HG03460 (cell line): ENCODE results near the gene OGDH.

Experiments used
- ATAC-seq: cut with Tn5 transposase; IDR thresholded peaks from one replicate; pipeline ENCODE4 v1.9.1; 2021; ENCODE audit not compliant: unreplicated experiment

The OGDH gene

GRCh38 chr7:44733708-44734481 lies 127.5 kb downstream of the OGDH start:
- no peak for ATAC-seq

DNA sequence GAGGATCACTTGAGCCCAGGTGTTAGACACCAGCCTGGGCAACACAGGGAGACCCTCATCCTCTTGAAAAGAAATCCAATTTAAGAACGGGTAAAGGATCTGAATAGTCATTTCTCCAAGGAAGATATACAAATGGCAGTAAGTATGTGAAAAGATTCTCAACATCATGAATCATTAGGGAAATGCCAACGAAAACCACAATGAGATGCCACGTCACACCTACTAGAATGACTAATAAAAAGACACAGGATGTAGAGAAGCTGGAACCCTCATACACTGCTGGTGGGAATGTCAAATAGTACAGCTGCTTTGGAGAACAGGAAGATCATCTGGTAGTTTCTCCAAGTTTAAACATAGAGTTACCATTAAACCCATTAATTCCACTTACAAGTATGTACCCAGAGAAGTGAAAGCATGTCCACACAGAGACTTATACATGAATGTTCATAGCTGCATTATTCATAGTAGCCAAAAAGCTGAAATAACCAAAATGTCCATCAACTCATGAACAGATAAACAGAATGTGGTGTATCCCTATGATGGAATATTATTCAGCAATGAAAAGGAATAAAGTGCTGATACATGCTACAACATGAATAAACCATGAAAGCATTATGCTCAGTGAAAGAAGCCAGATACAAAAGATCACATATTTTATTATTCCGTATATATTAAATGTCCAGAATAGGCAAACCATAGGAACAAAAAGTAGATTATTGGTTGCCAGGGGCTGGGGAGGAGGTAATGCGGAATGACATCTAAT lies 129.2 kb downstream of the OGDH start:
- peak; percentile 55 for ATAC-seq

- no peak for ATAC-seq
Measured at GRCh38 chr7:44736896-44737295, 130.5 kb downstream of the OGDH start.

DNA sequence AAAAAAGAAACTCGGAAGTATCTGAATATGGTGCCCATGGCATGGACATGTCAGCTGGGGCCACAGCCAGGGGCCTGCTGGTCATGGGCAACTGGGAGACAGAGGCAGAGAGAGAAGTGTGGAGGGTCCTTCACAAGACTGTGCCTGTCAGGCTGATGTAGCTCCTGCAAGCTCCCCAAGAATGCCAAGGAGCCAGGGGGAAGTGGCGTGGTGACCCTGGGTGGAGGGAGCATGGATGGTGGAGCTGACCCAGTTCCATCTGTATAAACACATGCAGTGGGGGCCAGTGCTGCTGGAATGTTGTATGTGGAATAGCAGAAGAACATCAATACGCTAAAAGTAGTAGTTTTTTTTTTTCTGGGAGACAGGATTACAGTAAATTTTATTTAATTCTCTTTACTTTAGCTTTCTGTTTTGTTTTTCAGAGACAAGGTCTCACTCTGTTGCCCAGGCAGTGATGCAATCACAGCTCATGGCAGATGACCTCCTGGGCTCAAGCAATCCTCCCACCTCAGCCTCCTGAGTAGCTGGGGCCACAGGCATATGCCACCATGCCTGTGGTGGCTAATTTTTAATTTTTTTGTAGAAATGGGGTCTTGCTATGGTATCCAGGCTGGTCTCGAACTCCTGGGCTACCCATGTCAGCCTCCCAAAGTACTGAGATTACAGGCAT lies 131.8 kb downstream of the OGDH start:
- no peak for ATAC-seq

GRCh38 chr7:44738876-44739665 lies 132.6 kb downstream of the OGDH start:
- no peak for ATAC-seq

GRCh38 chr7:44740055-44740454 lies 133.6 kb downstream of the OGDH start:
- ATAC-seq = no peak

DNA sequence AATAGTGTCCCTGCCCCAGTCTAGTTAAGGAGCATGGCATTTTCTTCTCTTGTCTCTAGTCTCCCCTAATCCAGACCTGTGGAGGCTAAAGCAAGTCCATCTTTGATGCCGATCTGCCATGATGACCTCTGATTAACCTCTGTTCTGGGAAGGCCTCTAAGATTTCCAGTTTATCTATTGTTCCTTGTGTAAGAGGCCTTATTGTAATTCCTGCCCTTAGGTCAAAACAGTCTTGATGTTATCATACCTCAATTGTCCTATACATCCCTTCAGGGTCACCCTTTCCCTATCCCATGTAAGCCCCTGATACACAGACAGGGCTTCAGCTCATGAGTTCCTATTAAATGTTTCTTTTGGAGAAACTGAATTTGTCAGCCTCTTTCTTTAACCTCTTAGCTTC lies 137.3 kb downstream of the OGDH start:
- ATAC-seq = no peak

DNA sequence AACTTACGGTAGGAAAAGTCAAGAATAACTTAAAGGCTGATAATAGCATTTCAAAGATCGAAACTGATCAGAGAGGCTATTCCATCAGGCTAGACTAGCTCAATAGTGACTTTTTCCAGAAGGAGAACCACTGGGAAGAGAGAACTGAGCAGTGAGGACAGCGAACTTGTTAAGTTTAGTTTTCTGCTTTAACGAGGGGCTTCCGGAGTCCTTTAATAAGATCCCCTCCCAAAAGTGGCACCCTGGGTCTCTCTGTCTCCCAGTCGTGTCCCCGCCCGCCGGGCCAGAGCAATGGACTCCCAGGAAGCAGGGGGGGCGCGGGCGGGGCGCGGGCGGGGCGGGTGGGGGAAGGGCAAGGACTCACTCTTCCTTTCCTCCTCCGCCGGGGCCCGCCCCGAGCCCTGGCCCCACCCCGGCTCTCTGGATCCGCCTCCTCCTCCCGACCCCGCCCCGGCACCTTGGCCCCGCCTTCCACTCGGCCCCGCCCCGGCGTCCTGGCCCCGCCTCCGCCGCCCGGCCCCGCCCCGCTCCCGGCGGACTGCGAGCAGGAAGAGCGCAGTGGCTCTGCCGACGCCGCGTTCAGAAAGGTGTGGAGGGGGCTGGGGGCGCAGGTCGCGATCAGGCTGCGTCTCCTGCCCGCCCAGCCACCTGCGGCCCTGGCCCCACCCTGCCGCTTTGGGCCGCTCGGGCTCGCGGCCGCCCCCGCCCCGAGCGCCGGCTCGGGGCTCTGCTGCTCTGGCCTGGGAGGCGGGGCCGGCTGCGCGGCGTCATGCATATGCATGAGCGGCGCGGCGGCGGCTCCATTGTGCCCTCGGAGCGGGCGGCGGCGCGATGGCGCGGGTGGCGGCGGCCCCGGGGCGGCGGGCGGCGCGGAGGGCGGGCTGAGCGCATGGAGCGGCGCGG lies 141.9 kb downstream of the OGDH start, which contains the start of gene ZMIZ2:
Gene ZMIZ2, plus strand, starts transcription at position 803 of the 903 bp plus-strand sequence. CDS start 7,403 bp downstream, outside the sequence.
- peak; percentile 63 for ATAC-seq

GRCh38 chr7:44748948-44749731 lies 142.7 kb downstream of the OGDH start:
- ATAC-seq = peak; percentile 11

GRCh38 chr7:44749992-44750391 lies 143.6 kb downstream of the OGDH start:
- no peak for ATAC-seq

- no peak for ATAC-seq
Measured at GRCh38 chr7:44750424-44750823, 144.0 kb downstream of the OGDH start.

DNA sequence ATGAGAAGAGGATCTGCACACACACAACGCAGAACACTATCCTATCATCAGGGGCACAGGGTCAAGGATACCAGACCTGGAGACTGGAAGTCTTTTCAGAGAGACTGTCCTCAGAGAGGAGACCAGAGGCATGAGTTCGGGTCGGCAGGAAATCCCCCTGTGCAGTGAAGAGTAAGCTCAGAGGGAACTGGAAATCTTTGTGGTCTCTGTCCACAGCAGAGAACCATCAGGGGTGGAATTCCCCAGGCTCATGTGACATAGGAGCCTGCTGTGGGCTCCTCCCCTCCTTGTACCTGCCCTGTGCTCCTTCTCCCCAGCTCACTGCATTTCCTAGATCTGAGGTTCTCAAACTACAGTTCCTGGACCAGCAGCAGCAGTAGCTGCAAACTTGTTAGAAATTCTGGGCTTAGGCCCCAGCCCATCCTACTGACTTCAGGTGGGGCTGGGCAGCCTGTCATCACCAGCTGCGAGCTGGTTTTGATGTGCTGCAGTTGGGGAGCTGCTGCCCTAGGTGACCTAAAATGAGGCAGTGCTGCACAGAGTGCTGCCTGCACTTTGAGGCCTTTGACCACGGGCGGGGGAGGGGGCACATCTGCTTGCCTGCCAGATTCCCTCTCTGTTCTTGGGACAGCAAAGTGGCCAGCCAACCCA lies 144.6 kb downstream of the OGDH start:
- peak; percentile 63 for ATAC-seq

DNA sequence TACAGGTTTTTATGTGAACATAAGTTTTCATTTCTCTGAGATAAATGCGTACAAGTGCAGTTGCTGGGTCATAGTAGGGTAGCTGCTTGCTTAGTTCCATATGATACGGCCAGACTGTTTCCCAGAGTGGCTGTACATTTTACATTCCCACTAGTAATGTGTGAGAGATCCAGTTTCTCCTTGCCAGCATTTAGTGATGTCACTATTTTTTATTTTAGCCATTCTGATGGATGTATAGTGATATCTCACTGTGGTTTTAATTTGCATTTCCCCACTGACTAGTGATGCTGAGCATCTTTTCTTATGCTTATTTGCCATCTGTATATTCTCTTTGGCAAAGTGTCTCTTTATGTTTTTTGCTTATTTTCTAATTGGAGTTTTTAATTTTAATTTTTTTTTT lies 146.4 kb downstream of the OGDH start:
- no peak for ATAC-seq

- no peak for ATAC-seq
Measured at GRCh38 chr7:44754802-44755697, 148.6 kb downstream of the OGDH start.

GRCh38 chr7:44755698-44756627 lies 149.5 kb downstream of the OGDH start:
- no peak for ATAC-seq

GRCh38 chr7:44756904-44757303 lies 150.5 kb downstream of the OGDH start:
- ATAC-seq = no peak
